ENCODE data around the gene SDC1. TPM values are rescaled to one million over a fixed set of nuclear protein-coding genes. Genes with fewer than 3 reads are reported as not detected.
A peak's percentile ranks its signal among the peaks of the same experiment; 100 is the strongest.

SDC1 gene
- total RNA-seq, 1 donor from 2014 or later: 85.4 TPM

- H3K27me3 Mint-ChIP-seq (ENCODE audit: low read depth): no peaks in the 10 kb centered on the region
- no peak overlapping the region for H3K27ac Mint-ChIP-seq (ENCODE audit: unreplicated experiment)
- H3K4me1 Mint-ChIP-seq: peaks cover 26% of the 10 kb centered on the region
- no peak for DNase-seq (ENCODE audit: low read depth, low spot score)
- H3K4me3 Mint-ChIP-seq: no peak overlapping the region
- TF ChIP-seq CTCF (conservative IDR thresholded peaks at IDR 0.05): no peak
- no peaks in the 10 kb centered on the region for H3K9me3 Mint-ChIP-seq
- no peaks in the 10 kb centered on the region for H3K36me3 Mint-ChIP-seq (ENCODE audit: low read depth)
These were observed 31.7 kb downstream of the SDC1 start for GRCh38 chr2:20193185-20193584.

GRCh38 chr2:20192781-20193180 lies 32.1 kb downstream of the SDC1 start:
- H3K4me1 Mint-ChIP-seq: peaks cover 26% of the 10 kb centered on the region

GRCh38 chr2:20191714-20192569 lies 33.0 kb downstream of the SDC1 start:
- no peaks in the 10 kb centered on the region for H3K9me3 Mint-ChIP-seq

More at GRCh38 chr2:20192781-20193180, 32.1 kb downstream of the SDC1 start:
- no peaks in the 10 kb centered on the region for H3K36me3 Mint-ChIP-seq (ENCODE audit: low read depth)
- no peaks in the 10 kb centered on the region for H3K9me3 Mint-ChIP-seq
- no peak overlapping the region for H3K27ac Mint-ChIP-seq (ENCODE audit: unreplicated experiment)
- TF ChIP-seq CTCF (conservative IDR thresholded peaks at IDR 0.05): no peak
- H3K4me3 Mint-ChIP-seq: no peak overlapping the region
- no peak for DNase-seq (ENCODE audit: low read depth, low spot score)
- H3K27me3 Mint-ChIP-seq (ENCODE audit: low read depth): no peaks in the 10 kb centered on the region

GRCh38 chr2:20190876-20191713 lies 33.8 kb downstream of the SDC1 start:
- DNase-seq (ENCODE audit: low read depth, low spot score): peak; percentile 40

More at GRCh38 chr2:20191714-20192569, 33.0 kb downstream of the SDC1 start:
- no peak for TF ChIP-seq CTCF (conservative IDR thresholded peaks at IDR 0.05)
- Mint-ChIP-seq H3K36me3 (ENCODE audit: low read depth) (no peaks in the 10 kb centered on the region), H3K27ac (ENCODE audit: unreplicated experiment) (no peak overlapping the region), H3K27me3 (ENCODE audit: low read depth) (no peaks in the 10 kb centered on the region), H3K4me3 (no peak overlapping the region), H3K4me1 (peaks cover 22% of the 10 kb centered on the region)
- DNase-seq (ENCODE audit: low read depth, low spot score): no peak

More at GRCh38 chr2:20190876-20191713, 33.8 kb downstream of the SDC1 start:
- H3K4me1 Mint-ChIP-seq: peaks cover 29% of the 10 kb centered on the region
- H3K4me3 Mint-ChIP-seq: no peak overlapping the region
- H3K27ac Mint-ChIP-seq (ENCODE audit: unreplicated experiment): no peak overlapping the region
- no peaks in the 10 kb centered on the region for H3K27me3 Mint-ChIP-seq (ENCODE audit: low read depth)
- no peaks in the 10 kb centered on the region for H3K9me3 Mint-ChIP-seq
- no peaks in the 10 kb centered on the region for H3K36me3 Mint-ChIP-seq (ENCODE audit: low read depth)
- TF ChIP-seq CTCF (conservative IDR thresholded peaks at IDR 0.05): peak; percentile 39
